BJ (cell line): ENCODE measurements around the gene LRRC46. TPM values are rescaled to one million over a fixed set of nuclear protein-coding genes. Genes with fewer than 3 reads are reported as not detected.

Experiments used
- CTCF ChIA-PET: fragments of 350-600 bp; formaldehyde crosslinking; extraction: SDS; loops from one replicate; lab custom pipeline; 2021; ENCODE audit warnings: antibody characterized with exemption, inconsistent platforms; lab: Yijun Ruan, JAX
- POLR2A ChIA-PET: fragments of 300-600 bp; sonication (Branson Sonifier 250); formaldehyde crosslinking; extraction: SDS; loops from one replicate; lab custom pipeline; 2021; ENCODE audit warnings: antibody characterized with exemption; lab: Charles Lee
- DNase-seq: peaks from one replicate; pipeline ENCODE4 v3.0.0-alpha.2; 2011; ENCODE audit warnings: low read depth
- H3K27me3 ChIP-seq: 2 replicates; pipeline ENCODE4 v1.6.0; 2011; ENCODE audit warnings: low read length; ENCODE audit not compliant: control insufficient read depth, insufficient read depth
- H3K36me3 ChIP-seq: 2 replicates; pipeline ENCODE4 v1.5.1; 2011; ENCODE audit warnings: low read length; ENCODE audit not compliant: control insufficient read depth, insufficient read depth
- H3K4me3 ChIP-seq: 2 replicates; pipeline ENCODE4 v1.5.1; 2011; ENCODE audit warnings: low read depth, mild to moderate bottlenecking, control low read depth, low read length
- polyA plus RNA-seq: library from polyadenylated mRNA; depleted of rRNA; stranded (reverse); fragments of >200 nt; gene quantifications from 2 replicates; pipeline ENCODE4 v1.2.3, GENCODE V29; 2011
- TF ChIP-seq, protein P1 (sequence below): IDR thresholded peaks from 2 replicates; pipeline ENCODE4 v1.5.1; 2011; ENCODE audit warnings: low read depth, mild to moderate bottlenecking, control low read depth, inconsistent platforms, low read length, moderate library complexity; ENCODE audit not compliant: insufficient read depth

The LRRC46 gene
- polyA plus RNA-seq, 1 experiment, result 0.58 TPM

DNA sequence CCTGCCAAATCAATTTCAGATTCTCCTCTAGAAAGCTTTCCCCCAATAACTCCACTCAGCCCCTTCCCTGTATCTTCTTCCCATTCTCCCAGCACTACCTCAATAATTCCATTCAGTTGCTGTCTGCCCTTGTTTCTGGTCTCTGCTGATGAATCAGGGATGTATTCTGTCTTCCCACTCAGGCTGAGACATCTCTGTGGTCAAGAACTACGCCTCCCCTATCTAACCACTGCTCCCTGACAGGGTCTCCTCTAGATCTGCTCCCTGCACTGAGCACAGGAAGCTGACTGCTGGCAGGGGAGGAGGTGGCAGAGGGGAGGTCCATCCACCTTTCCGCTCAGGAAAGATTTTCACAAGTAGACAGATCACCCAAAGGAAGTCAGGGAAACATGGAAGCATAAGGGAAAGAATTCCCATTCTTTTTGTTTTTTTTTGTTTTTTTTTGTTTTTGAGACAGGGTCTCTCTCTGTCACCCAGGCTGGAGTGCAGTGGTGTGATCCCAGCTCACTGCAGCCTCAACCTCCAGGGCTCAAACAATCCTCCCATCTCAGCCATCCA is 47.6 kb downstream of the LRRC46 start:
- DNase-seq, result no peak
- TF ChIP-seq, protein P1, sequence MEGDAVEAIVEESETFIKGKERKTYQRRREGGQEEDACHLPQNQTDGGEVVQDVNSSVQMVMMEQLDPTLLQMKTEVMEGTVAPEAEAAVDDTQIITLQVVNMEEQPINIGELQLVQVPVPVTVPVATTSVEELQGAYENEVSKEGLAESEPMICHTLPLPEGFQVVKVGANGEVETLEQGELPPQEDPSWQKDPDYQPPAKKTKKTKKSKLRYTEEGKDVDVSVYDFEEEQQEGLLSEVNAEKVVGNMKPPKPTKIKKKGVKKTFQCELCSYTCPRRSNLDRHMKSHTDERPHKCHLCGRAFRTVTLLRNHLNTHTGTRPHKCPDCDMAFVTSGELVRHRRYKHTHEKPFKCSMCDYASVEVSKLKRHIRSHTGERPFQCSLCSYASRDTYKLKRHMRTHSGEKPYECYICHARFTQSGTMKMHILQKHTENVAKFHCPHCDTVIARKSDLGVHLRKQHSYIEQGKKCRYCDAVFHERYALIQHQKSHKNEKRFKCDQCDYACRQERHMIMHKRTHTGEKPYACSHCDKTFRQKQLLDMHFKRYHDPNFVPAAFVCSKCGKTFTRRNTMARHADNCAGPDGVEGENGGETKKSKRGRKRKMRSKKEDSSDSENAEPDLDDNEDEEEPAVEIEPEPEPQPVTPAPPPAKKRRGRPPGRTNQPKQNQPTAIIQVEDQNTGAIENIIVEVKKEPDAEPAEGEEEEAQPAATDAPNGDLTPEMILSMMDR, result no peak
- Histone ChIP-seq H3K36me3 (no peaks in the 10 kb centered on the region), H3K27me3 (no peaks in the 10 kb centered on the region), H3K4me3 (no peak overlapping the region)
- POLR2A ChIA-PET, result interaction anchor here (0.6 kb wide), 1 partner anchor 55 kb away, joined by 5 read pairs; no protein-coding TSS in a partner anchor
- CTCF ChIA-PET, result interaction anchor here (0.6 to 17.5 kb wide), 4 partner anchors 9 to 35 kb away, joined by 3 to 875 read pairs (median 3); partner anchors contain the start of genes SCRN2 and SP6

- TF ChIP-seq, protein P1, result no peak
- DNase-seq, result no peak
- no peak overlapping the region for H3K4me3 ChIP-seq
- ChIA-PET POLR2A (no interaction called here), CTCF (interaction anchor here (0.6 to 17.5 kb wide), 4 partner anchors 9 to 725 kb away, joined by 3 to 875 read pairs (median 3); partner anchors contain the start of genes SCRN2 and SP6)
- no peaks in the 10 kb centered on the region for H3K27me3 ChIP-seq
- no peaks in the 10 kb centered on the region for H3K36me3 ChIP-seq
Observed at GRCh38 chr17:47879776-47880454, 48.4 kb downstream of the LRRC46 start.

DNA sequence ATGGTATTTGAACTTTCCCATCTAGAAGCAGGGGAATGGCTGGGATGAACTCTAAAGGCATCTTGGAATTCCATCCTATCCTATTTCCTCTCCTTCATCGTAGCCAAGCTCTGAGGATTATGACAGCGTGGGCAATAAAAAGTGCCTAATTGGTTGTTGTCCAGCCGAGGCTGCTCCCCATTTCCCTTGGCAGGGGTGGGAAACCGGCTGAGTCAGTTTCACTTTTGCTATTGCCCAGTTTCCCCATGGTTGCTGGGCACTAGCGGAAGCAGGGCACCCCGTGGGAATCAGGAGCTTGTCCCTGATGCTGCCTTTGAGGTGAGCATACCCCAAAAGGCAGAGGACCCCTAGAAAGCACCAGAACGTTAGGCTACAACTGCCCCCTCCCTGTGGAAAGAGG is 50.8 kb downstream of the LRRC46 start:
- Histone ChIP-seq H3K27me3 (no peaks in the 10 kb centered on the region), H3K36me3 (no peaks in the 10 kb centered on the region), H3K4me3 (no peak overlapping the region)
- ChIA-PET POLR2A (no interaction called here), CTCF (interaction anchor here (1.0 to 17.5 kb wide), 6 partner anchors 8 to 67 kb away, joined by 3 to 875 read pairs (median 4); partner anchors contain the start of genes SCRN2 and SP6)
- TF ChIP-seq, protein P1, result no peak
- peak; percentile 30 for DNase-seq

- H3K4me3 ChIP-seq, result no peak overlapping the region
- TF ChIP-seq, protein P1, result no peak
Observed at GRCh38 chr17:47882695-47883588, 51.5 kb downstream of the LRRC46 start.

More at GRCh38 chr17:47882695-47883588, 51.5 kb downstream of the LRRC46 start:
- no peaks in the 10 kb centered on the region for H3K27me3 ChIP-seq
- ChIA-PET POLR2A (no interaction called here), CTCF (interaction anchor here (1.0 to 17.5 kb wide), 6 partner anchors 10 to 66 kb away, joined by 3 to 875 read pairs (median 4); partner anchors contain the start of genes SCRN2 and SP6)
- H3K36me3 ChIP-seq, result no peaks in the 10 kb centered on the region
- no peak for DNase-seq
